Right lung (tissue), 10 donors: ENCODE measurements around the gene TBC1D3H. TPM values are rescaled to one million over a fixed set of nuclear protein-coding genes. Genes with fewer than 3 reads are reported as not detected.
"Not testable (repeated sequence)": the region's sequence is repeated elsewhere in the genome, so short reads cannot be mapped to it uniquely, and the experiment has no call there.

ENCODE experiments used
- DNase-seq, 2 donors: peaks; one replicate each; pipeline ENCODE4 v3.0.0-alpha.2; 2013
- long read RNA-seq, 8 donors: transcript quantifications; one replicate each; lab custom pipeline, GENCODE V29; 2026
- polyA plus RNA-seq, 5 donors: library from polyadenylated mRNA; unstranded; fragments of 120-200 nt; gene quantifications; one replicate each; pipeline versions ENCODE4 v1.2.1 to v1.2.3, GENCODE V29; 2013; ENCODE audit warnings: inconsistent platforms in 1 of 5, low replicate concordance in 1 of 5; ENCODE audit not compliant: insufficient read length in 5 of 5, insufficient read depth in 1 of 5

The TBC1D3H gene
- polyA plus RNA-seq, result not detected
- long read RNA-seq, donor 1, result 0 reads
- long read RNA-seq, donor 2, result 0 reads
- long read RNA-seq, donor 3, result 0 reads
- long read RNA-seq, donor 4, result 0 reads
- long read RNA-seq, donor 5, result 0 reads
- long read RNA-seq, donor 6, result 0 reads
- long read RNA-seq, donor 7, result 0 reads
- long read RNA-seq, donor 8, result 0 reads

- not testable (repeated sequence) for DNase-seq
Measured at GRCh38 chr17:36388385-36389245, at the start of gene TBC1D3H. Gene TBC1D3H, minus strand, starts transcription at chr17:36388435. Its CDS starts 1,540 bp downstream, at chr17:36386895.

- DNase-seq, result not testable (repeated sequence)
Measured at GRCh38 chr17:36428891-36429290, 40.7 kb upstream of the TBC1D3H start.

- not testable (repeated sequence) for DNase-seq
Measured at GRCh38 chr17:36415180-36415941, 27.1 kb upstream of the TBC1D3H start.

GRCh38 chr17:36390943-36391645 lies 2.9 kb upstream of the TBC1D3H start:
- not testable (repeated sequence) for DNase-seq

- not testable (repeated sequence) for DNase-seq
Measured at GRCh38 chr17:36375938-36376337, 12.3 kb downstream of the TBC1D3H start.

- not testable (repeated sequence) for DNase-seq
Measured at GRCh38 chr17:36362496-36362895, 25.7 kb downstream of the TBC1D3H start.

Other genes starting within 250 kb of the TBC1D3H start
- 10 to 100 TPM; 11.0 to 23.4 (median 17.4) TPM for gene TBC1D3B, start 211.8 kb downstream of the TBC1D3H start, polyA plus RNA-seq
- 1 to 10 TPM in 3 of 5 donors, under 1 TPM in 2; 0.37 to 3.5 (median 1.5) TPM for gene CCL3L1, start 191.7 kb downstream of the TBC1D3H start, polyA plus RNA-seq
- 1 to 10 TPM; 1.3 to 6.5 (median 2.8) TPM for gene CCL4L2, start 177.4 kb downstream of the TBC1D3H start, polyA plus RNA-seq
- under 1 TPM in 3 of 5 donors, not detected in 2; 0.30 to 0.68 (median 0.51) TPM for gene TBC1D3I, start 123.9 kb downstream of the TBC1D3H start, polyA plus RNA-seq
- gene TBC1D3G, start 64.6 kb downstream of the TBC1D3H start, polyA plus RNA-seq, result not detected
- 10 to 100 TPM; 54.3 to 70.1 (median 63.7) TPM for gene ZNHIT3, start 98.2 kb upstream of the TBC1D3H start, polyA plus RNA-seq
- 10 to 100 TPM; 43.3 to 58.5 (median 50.1) TPM for gene MYO19, start 146.4 kb upstream of the TBC1D3H start, polyA plus RNA-seq
- 10 to 100 TPM in 1 of 5 donors, 1 to 10 TPM in 4; 6.7 to 14.0 (median 8.9) TPM for gene PIGW, start 146.6 kb upstream of the TBC1D3H start, polyA plus RNA-seq
- gene GGNBP2, start 156.5 kb upstream of the TBC1D3H start, polyA plus RNA-seq, result 10 to 100 TPM; 77.3 to 97.0 (median 95.6) TPM
- 10 to 100 TPM; 10.3 to 13.2 (median 11.9) TPM for gene DHRS11, start 203.4 kb upstream of the TBC1D3H start, polyA plus RNA-seq
- 1 to 10 TPM; 2.8 to 5.4 (median 4.2) TPM for gene MRM1, start 213.1 kb upstream of the TBC1D3H start, polyA plus RNA-seq